ENCODE data around the gene EHHADH. TPM values are rescaled to one million over a fixed set of nuclear protein-coding genes. Genes with fewer than 3 reads are reported as not detected.

The EHHADH gene
- total RNA-seq, 1 donor from 2014 or later: 2.8 TPM

DNA sequence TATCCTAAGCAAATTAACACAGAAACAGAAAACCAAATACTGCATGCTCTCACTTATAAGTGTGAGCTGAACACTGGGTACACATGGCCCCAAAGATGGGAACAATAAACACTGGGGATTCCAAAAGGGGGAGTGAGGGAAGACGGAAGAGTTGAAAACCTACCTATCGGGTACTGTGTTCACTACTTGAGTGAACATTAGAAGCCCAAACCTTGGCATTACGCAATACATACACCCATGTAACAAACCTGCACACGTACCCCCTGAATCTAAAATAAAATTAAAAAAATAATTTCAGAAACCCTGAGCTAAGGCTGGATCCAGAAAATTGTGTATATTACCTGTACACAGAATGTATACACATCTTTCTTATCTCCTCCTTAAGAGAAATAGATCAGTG lies 58.2 kb downstream of the EHHADH start:
- H3K36me3 Mint-ChIP-seq (ENCODE audit: low read depth): peaks cover 8% of the 10 kb centered on the region
- H3K4me3 Mint-ChIP-seq: no peak overlapping the region
- TF ChIP-seq, protein P1, sequence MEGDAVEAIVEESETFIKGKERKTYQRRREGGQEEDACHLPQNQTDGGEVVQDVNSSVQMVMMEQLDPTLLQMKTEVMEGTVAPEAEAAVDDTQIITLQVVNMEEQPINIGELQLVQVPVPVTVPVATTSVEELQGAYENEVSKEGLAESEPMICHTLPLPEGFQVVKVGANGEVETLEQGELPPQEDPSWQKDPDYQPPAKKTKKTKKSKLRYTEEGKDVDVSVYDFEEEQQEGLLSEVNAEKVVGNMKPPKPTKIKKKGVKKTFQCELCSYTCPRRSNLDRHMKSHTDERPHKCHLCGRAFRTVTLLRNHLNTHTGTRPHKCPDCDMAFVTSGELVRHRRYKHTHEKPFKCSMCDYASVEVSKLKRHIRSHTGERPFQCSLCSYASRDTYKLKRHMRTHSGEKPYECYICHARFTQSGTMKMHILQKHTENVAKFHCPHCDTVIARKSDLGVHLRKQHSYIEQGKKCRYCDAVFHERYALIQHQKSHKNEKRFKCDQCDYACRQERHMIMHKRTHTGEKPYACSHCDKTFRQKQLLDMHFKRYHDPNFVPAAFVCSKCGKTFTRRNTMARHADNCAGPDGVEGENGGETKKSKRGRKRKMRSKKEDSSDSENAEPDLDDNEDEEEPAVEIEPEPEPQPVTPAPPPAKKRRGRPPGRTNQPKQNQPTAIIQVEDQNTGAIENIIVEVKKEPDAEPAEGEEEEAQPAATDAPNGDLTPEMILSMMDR (conservative IDR thresholded peaks at IDR 0.05): no peak
- DNase-seq (ENCODE audit: low read depth, low spot score): no peak
- H3K4me1 Mint-ChIP-seq: no peaks in the 10 kb centered on the region
- no peaks in the 10 kb centered on the region for H3K27me3 Mint-ChIP-seq (ENCODE audit: low read depth)
- H3K9me3 Mint-ChIP-seq: peaks cover 6% of the 10 kb centered on the region
- H3K27ac Mint-ChIP-seq (ENCODE audit: unreplicated experiment): no peak overlapping the region

DNA sequence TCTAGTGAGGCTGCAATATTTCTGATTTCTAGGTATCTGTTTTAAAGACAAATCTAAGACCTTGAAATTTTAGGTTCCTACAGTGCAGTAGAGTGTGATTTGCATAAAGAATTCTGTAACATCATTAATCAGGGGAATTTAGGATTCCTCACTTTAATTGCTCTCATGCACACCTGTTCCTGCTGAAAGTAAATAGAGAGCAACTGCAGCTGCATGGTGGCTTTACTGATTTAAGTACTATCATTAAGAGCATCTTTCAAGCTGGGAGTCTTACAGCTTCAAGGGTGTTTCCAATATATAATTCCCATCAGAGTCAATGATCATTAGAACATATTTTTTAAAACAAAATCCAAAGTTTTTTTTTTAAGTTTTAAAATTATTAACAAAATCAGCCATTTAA lies 65.0 kb downstream of the EHHADH start:
- DNase-seq (ENCODE audit: low read depth, low spot score): no peak
- peaks cover 4% of the 10 kb centered on the region for H3K36me3 Mint-ChIP-seq (ENCODE audit: low read depth)
- TF ChIP-seq, protein P1 (conservative IDR thresholded peaks at IDR 0.05): no peak
- H3K9me3 Mint-ChIP-seq: no peaks in the 10 kb centered on the region
- H3K4me1 Mint-ChIP-seq: no peaks in the 10 kb centered on the region
- H3K27me3 Mint-ChIP-seq (ENCODE audit: low read depth): no peaks in the 10 kb centered on the region
- no peak overlapping the region for H3K4me3 Mint-ChIP-seq
- no peak overlapping the region for H3K27ac Mint-ChIP-seq (ENCODE audit: unreplicated experiment)

DNA sequence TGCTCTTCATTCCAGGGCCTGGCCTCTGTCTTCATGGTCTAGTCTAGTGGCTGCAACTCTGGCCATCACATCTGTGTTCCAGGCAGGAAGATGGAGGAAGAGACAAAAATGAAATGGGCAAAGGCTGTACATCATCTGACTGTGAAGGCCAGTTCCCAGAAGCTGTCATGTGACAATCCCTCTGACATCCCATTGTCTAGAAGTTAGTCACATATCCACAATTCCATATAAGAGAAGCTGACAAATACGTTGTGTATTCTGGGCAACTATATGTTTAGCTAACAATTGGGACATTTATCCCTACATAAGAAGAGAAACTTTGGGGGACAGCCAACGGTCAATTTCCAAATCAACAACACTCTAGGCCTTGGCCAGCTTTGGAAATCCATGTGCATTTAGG lies 66.5 kb downstream of the EHHADH start:
- no peak for DNase-seq (ENCODE audit: low read depth, low spot score)
- Mint-ChIP-seq H3K4me3 (no peak overlapping the region), H3K9me3 (no peaks in the 10 kb centered on the region), H3K27ac (ENCODE audit: unreplicated experiment) (no peak overlapping the region), H3K36me3 (ENCODE audit: low read depth) (peaks cover 2% of the 10 kb centered on the region), H3K4me1 (no peaks in the 10 kb centered on the region), H3K27me3 (ENCODE audit: low read depth) (no peaks in the 10 kb centered on the region)
- TF ChIP-seq, protein P1 (conservative IDR thresholded peaks at IDR 0.05): no peak

DNA sequence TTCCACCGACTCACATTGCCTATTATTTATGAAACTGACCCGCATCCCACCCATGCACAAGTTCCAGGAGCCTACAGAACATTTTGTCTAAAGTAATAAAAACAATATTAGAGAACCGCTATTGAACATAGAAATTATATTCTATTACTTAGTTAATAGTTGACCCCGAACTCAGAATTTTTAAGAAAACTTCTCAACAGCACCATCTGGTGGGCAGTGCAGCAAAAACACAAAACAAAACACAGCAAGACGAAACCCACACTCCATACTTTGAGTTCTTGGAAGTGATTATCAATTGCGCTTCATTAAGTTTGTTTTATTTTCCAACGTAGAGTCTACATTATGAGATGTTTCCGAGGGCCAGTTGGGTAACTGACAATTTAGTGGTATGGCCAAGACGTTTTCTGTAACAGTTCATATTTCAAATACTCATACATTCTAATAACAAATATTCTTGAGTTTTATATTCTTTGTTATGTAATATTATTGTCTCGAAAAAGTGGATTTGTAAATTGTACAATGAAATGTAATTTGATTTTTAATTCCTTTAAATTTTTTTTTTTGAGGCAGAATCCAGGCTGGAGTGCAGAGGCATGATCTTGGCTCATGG lies 77.0 kb downstream of the EHHADH start:
- Mint-ChIP-seq H3K4me1 (peaks cover 31% of the 10 kb centered on the region), H3K9me3 (no peaks in the 10 kb centered on the region), H3K4me3 (no peak overlapping the region), H3K27ac (ENCODE audit: unreplicated experiment) (no peak overlapping the region), H3K36me3 (ENCODE audit: low read depth) (no peaks in the 10 kb centered on the region), H3K27me3 (ENCODE audit: low read depth) (no peaks in the 10 kb centered on the region)
- TF ChIP-seq, protein P1 (conservative IDR thresholded peaks at IDR 0.05): peak; percentile 86
- peak; percentile 58 for DNase-seq (ENCODE audit: low read depth, low spot score)

DNA sequence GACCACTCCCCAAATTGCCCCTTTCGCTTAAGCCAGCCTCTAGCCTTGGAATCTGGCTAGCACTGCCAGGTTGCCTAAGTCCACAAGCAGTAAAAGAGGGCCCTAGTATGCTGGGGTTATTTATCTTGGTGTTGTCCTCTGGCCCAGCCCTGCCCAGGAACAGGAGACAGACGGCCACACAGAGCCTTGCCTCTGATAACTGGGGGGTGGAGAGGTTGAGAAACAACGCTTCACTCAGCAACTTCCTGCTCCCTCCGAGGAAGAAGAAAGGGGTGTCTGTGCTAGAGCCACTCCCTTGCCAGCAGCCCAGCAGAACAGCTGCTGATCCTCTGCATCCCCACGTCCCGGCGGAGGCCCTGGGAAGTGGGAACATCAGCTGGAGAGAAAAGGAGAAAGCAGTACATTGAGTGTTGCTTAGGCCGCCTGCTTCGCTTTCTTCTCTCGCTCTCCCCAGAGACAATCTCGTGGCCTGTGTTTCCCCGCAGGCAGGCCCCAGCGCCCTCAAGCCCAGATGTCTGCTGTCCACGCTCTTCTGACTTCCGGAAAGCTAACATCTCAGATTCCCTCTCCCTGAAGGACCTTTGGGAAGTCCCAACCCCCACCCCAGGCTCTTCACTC lies 78.4 kb downstream of the EHHADH start:
- Mint-ChIP-seq H3K27ac (ENCODE audit: unreplicated experiment) (peak overlapping the region; percentile 96), H3K4me1 (peaks cover 31% of the 10 kb centered on the region), H3K4me3 (peak overlapping the region; percentile 80), H3K27me3 (ENCODE audit: low read depth) (no peaks in the 10 kb centered on the region), H3K36me3 (ENCODE audit: low read depth) (no peaks in the 10 kb centered on the region), H3K9me3 (no peaks in the 10 kb centered on the region)
- DNase-seq (ENCODE audit: low read depth, low spot score): peak; percentile 51
- TF ChIP-seq, protein P1 (conservative IDR thresholded peaks at IDR 0.05): no peak

All from neural crest cell (in vitro differentiated cells).